HL-60 (cell line): ENCODE results near the gene NDC1.

ENCODE experiments used
- DNase-seq, 2 experiments: peaks; one replicate each; pipeline ENCODE4 v3.0.0-alpha.2; 2010 to 2020; ENCODE audit warnings: low read depth in 1 of 2, low spot score in 1 of 2
- H3K27ac ChIP-seq: fragments of 250-450 bp; sonication (Bioruptor Pico); replicated peaks from 2 replicates; pipeline ENCODE4 v1.5.1; 2020; ENCODE audit warnings: mild to moderate bottlenecking, moderate library complexity
- H3K27me3 ChIP-seq: fragments of 250-450 bp; sonication (Bioruptor Pico); 2 replicates; pipeline ENCODE4 v1.5.1; 2021; ENCODE audit warnings: mild to moderate bottlenecking, moderate library complexity; ENCODE audit not compliant: insufficient read depth, poor library complexity, severe bottlenecking
- H3K4me3 ChIP-seq: replicated peaks from 2 replicates; pipeline ENCODE4 v1.5.1; 2011; ENCODE audit warnings: mild to moderate bottlenecking, control low read depth, low read length; ENCODE audit not compliant: insufficient read depth
- SPI1 ChIP-seq: IDR thresholded peaks from 2 replicates; pipeline ENCODE4 v1.6.1; 2012; ENCODE audit warnings: low read depth, mild to moderate bottlenecking, borderline replicate concordance
- TF ChIP-seq, protein P1 (sequence below): IDR thresholded peaks from one replicate; pipeline ENCODE4 v1.5.1; 2011; ENCODE audit warnings: low read length, control low read depth, inconsistent platforms; ENCODE audit not compliant: insufficient read depth

Gene NDC1

DNA sequence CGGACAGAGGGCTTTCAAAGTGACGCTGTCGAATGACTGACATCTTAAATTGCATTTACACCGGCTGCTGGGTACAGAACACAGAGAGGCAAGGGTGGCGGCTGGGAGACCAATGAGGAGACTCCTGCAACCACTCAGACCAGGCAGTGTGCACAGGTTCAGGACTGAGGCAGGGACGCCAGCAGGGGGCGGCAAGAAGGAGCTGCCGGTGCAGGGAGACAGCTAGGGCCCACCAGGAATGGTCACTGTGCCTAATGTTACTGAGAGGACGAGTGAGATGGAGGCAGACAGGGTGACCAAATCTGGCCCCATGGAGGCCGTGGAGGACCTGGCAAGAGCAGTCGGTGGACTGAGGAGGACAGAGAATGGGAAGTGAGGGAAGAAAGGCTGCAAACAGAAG is 122.6 kb downstream of the NDC1 start:
- TF ChIP-seq SPI1, result no peak
- TF ChIP-seq, protein P1, sequence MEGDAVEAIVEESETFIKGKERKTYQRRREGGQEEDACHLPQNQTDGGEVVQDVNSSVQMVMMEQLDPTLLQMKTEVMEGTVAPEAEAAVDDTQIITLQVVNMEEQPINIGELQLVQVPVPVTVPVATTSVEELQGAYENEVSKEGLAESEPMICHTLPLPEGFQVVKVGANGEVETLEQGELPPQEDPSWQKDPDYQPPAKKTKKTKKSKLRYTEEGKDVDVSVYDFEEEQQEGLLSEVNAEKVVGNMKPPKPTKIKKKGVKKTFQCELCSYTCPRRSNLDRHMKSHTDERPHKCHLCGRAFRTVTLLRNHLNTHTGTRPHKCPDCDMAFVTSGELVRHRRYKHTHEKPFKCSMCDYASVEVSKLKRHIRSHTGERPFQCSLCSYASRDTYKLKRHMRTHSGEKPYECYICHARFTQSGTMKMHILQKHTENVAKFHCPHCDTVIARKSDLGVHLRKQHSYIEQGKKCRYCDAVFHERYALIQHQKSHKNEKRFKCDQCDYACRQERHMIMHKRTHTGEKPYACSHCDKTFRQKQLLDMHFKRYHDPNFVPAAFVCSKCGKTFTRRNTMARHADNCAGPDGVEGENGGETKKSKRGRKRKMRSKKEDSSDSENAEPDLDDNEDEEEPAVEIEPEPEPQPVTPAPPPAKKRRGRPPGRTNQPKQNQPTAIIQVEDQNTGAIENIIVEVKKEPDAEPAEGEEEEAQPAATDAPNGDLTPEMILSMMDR, result peak; percentile 10
- H3K27ac ChIP-seq, result no peak overlapping the region
- H3K4me3 ChIP-seq, result no peak overlapping the region
- H3K27me3 ChIP-seq, result no peaks in the 10 kb centered on the region
- DNase-seq, result peak in 1 of 2 experiments; percentile 18
